Measurements from ENCODE around the gene ATP6AP1. TPM values are rescaled to one million over a fixed set of nuclear protein-coding genes. Genes with fewer than 3 reads are reported as not detected.

The ATP6AP1 gene
- total RNA-seq, 1 donor = 61.9 TPM

DNA sequence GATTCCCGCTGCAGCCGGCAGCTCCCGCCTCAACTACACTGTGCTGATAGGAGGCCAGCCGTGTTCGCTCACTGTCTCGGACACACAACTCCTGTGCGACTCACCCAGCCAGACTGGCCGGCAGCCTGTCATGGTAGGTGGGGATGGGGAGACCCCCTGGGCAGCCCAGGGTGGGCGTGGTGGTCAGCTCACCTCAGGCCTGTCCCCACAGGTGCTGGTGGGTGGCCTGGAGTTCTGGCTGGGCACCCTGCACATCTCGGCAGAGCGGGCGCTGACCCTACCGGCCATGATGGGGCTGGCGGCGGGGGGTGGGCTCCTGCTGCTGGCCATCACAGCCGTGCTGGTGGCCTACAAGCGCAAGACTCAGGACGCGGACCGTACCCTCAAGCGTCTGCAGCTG lies 39.1 kb downstream of the ATP6AP1 start:
- H3K36me3 ChIP-seq (ENCODE audit: insufficient read depth, low read length) = peaks cover 23% of the 10 kb centered on the region
- TF ChIP-seq, protein P1, sequence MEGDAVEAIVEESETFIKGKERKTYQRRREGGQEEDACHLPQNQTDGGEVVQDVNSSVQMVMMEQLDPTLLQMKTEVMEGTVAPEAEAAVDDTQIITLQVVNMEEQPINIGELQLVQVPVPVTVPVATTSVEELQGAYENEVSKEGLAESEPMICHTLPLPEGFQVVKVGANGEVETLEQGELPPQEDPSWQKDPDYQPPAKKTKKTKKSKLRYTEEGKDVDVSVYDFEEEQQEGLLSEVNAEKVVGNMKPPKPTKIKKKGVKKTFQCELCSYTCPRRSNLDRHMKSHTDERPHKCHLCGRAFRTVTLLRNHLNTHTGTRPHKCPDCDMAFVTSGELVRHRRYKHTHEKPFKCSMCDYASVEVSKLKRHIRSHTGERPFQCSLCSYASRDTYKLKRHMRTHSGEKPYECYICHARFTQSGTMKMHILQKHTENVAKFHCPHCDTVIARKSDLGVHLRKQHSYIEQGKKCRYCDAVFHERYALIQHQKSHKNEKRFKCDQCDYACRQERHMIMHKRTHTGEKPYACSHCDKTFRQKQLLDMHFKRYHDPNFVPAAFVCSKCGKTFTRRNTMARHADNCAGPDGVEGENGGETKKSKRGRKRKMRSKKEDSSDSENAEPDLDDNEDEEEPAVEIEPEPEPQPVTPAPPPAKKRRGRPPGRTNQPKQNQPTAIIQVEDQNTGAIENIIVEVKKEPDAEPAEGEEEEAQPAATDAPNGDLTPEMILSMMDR (IDR thresholded peaks at IDR 0.05; ENCODE audit: extremely low read depth, low read depth, low read length) = no peak
- H3K27me3 ChIP-seq (ENCODE audit: insufficient read depth, low read length) = no peaks in the 10 kb centered on the region
- no peak overlapping the region for H3K4me2 ChIP-seq (ENCODE audit: insufficient read depth, low read length)
- no peaks in the 10 kb centered on the region for H3K4me1 ChIP-seq (ENCODE audit: insufficient read depth, low read length)
- H2AFZ ChIP-seq (ENCODE audit: low read length) = no peak overlapping the region
- H3K27ac ChIP-seq (ENCODE audit: low read depth, low read length) = no peak overlapping the region
- H4K20me1 ChIP-seq (ENCODE audit: insufficient read depth, low read length) = peaks cover 16% of the 10 kb centered on the region
- H3K79me2 ChIP-seq (ENCODE audit: insufficient read depth, low read length) = peaks cover 14% of the 10 kb centered on the region
- no peak for DNase-seq (ENCODE audit: insufficient read length, low spot score, missing footprints)
- H3K9me3 ChIP-seq (ENCODE audit: low read depth, low read length) = no peaks in the 10 kb centered on the region
- H3K4me3 ChIP-seq (ENCODE audit: insufficient read depth, low read length) = no peak overlapping the region

DNA sequence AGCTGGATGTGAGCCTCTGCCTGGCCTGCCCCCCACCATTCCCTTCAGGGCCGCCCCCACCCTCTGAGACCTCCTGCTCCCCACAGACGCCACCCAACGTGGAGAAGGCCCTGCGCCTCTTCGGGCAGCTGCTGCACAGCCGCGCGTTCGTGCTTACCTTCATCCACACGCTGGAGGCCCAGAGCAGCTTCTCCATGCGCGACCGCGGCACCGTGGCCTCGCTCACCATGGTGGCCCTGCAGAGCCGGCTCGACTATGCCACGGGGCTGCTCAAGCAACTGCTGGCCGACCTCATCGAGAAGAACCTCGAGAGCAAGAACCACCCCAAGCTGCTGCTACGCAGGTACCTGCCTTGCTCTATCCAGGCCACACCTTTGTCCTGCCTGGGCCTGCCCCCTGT lies 39.7 kb downstream of the ATP6AP1 start:
- H3K36me3 ChIP-seq (ENCODE audit: insufficient read depth, low read length) = peaks cover 18% of the 10 kb centered on the region
- no peaks in the 10 kb centered on the region for H3K4me1 ChIP-seq (ENCODE audit: insufficient read depth, low read length)
- TF ChIP-seq, protein P1 (IDR thresholded peaks at IDR 0.05; ENCODE audit: extremely low read depth, low read depth, low read length) = no peak
- no peaks in the 10 kb centered on the region for H3K27me3 ChIP-seq (ENCODE audit: insufficient read depth, low read length)
- no peak overlapping the region for H3K4me3 ChIP-seq (ENCODE audit: insufficient read depth, low read length)
- H3K4me2 ChIP-seq (ENCODE audit: insufficient read depth, low read length) = no peak overlapping the region
- H4K20me1 ChIP-seq (ENCODE audit: insufficient read depth, low read length) = peaks cover 10% of the 10 kb centered on the region
- H3K9me3 ChIP-seq (ENCODE audit: low read depth, low read length) = no peaks in the 10 kb centered on the region
- no peak overlapping the region for H2AFZ ChIP-seq (ENCODE audit: low read length)
- no peak for DNase-seq (ENCODE audit: insufficient read length, low spot score, missing footprints)
- H3K79me2 ChIP-seq (ENCODE audit: insufficient read depth, low read length) = peaks cover 7% of the 10 kb centered on the region
- H3K27ac ChIP-seq (ENCODE audit: low read depth, low read length) = no peak overlapping the region

DNA sequence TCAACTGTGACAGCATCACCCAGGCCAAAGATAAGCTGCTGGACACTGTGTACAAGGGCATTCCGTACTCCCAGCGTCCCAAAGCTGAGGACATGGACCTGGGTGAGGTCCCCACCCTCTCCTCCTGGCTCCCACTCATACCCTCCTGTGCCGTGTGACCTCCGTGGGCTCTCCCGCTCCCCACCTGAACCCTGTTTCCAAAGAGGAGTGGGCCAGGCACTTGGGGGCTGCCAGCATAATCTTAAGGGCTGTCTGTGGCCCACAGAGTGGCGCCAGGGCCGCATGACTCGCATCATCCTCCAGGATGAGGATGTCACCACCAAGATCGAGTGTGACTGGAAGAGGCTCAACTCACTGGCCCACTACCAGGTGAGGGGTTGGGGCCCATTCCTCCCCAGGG lies 40.6 kb downstream of the ATP6AP1 start:
- Histone ChIP-seq H3K9me3 (ENCODE audit: low read depth, low read length) (no peaks in the 10 kb centered on the region), H3K27ac (ENCODE audit: low read depth, low read length) (no peak overlapping the region), H4K20me1 (ENCODE audit: insufficient read depth, low read length) (peaks cover 5% of the 10 kb centered on the region), H3K4me2 (ENCODE audit: insufficient read depth, low read length) (no peak overlapping the region), H3K79me2 (ENCODE audit: insufficient read depth, low read length) (peaks cover 2% of the 10 kb centered on the region), H3K36me3 (ENCODE audit: insufficient read depth, low read length) (peaks cover 22% of the 10 kb centered on the region), H3K4me1 (ENCODE audit: insufficient read depth, low read length) (no peaks in the 10 kb centered on the region), H3K4me3 (ENCODE audit: insufficient read depth, low read length) (no peak overlapping the region), H2AFZ (ENCODE audit: low read length) (no peak overlapping the region), H3K27me3 (ENCODE audit: insufficient read depth, low read length) (no peaks in the 10 kb centered on the region)
- no peak for DNase-seq (ENCODE audit: insufficient read length, low spot score, missing footprints)
- TF ChIP-seq, protein P1 (IDR thresholded peaks at IDR 0.05; ENCODE audit: extremely low read depth, low read depth, low read length) = no peak

DNA sequence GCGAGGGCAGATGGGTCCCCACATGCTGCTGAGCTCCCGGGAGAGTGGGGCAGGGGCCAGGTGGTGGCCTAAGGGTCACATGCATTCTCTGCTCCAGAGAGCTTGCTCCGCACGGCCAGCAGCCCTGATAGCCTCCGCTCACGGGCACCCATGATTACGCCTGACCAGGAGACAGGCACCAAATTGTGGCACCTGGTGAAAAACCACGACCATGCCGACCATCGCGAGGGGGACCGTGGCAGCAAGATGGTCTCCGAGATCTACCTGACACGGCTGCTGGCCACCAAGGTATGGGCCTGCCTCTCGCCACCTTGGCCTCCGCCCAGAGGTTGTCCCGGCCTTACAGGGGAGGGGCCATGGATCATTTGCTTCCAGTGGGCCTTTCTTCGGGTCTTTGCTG lies 41.4 kb downstream of the ATP6AP1 start:
- Histone ChIP-seq H4K20me1 (ENCODE audit: insufficient read depth, low read length) (peaks cover 3% of the 10 kb centered on the region), H3K79me2 (ENCODE audit: insufficient read depth, low read length) (no peaks in the 10 kb centered on the region), H3K4me3 (ENCODE audit: insufficient read depth, low read length) (no peak overlapping the region), H3K4me1 (ENCODE audit: insufficient read depth, low read length) (no peaks in the 10 kb centered on the region), H3K36me3 (ENCODE audit: insufficient read depth, low read length) (peaks cover 15% of the 10 kb centered on the region), H3K9me3 (ENCODE audit: low read depth, low read length) (no peaks in the 10 kb centered on the region), H2AFZ (ENCODE audit: low read length) (no peak overlapping the region), H3K27me3 (ENCODE audit: insufficient read depth, low read length) (no peaks in the 10 kb centered on the region), H3K4me2 (ENCODE audit: insufficient read depth, low read length) (no peak overlapping the region), H3K27ac (ENCODE audit: low read depth, low read length) (no peak overlapping the region)
- TF ChIP-seq, protein P1 (IDR thresholded peaks at IDR 0.05; ENCODE audit: extremely low read depth, low read depth, low read length) = no peak
- no peak for DNase-seq (ENCODE audit: insufficient read length, low spot score, missing footprints)
